Measurements from ENCODE around the gene ADAMTS15. TPM values are rescaled to one million over a fixed set of nuclear protein-coding genes. Genes with fewer than 3 reads are reported as not detected.
"Not testable (repeated sequence)": the region's sequence is repeated elsewhere in the genome, so short reads cannot be mapped to it uniquely, and the experiment has no call there.

Gene ADAMTS15
- total RNA-seq, 1 donor from 2014 or later, result 43.5 TPM

GRCh38 chr11:130431331-130431773 lies 17.1 kb upstream of the ADAMTS15 start:
- ATAC-seq (ENCODE audit: poor library complexity) (peak; percentile 37), DNase-seq (peak; percentile 77)
- intact Hi-C loops (cut with DNase I), result loop anchor here (2.0 kb wide), 1 partner anchor 465 kb away; no protein-coding TSS in a partner anchor

- ATAC-seq (ENCODE audit: poor library complexity) (no peak), DNase-seq (no peak)
- intact Hi-C loops (cut with DNase I), result loop anchor here (2.0 kb wide), 1 partner anchor 465 kb away; no protein-coding TSS in a partner anchor
Measured at GRCh38 chr11:130431801-130432200, 16.6 kb upstream of the ADAMTS15 start.

GRCh38 chr11:130433357-130433756 lies 15.1 kb upstream of the ADAMTS15 start:
- ATAC-seq (ENCODE audit: poor library complexity) (no peak), DNase-seq (no peak)
- intact Hi-C loops (cut with DNase I), result no loop called here

GRCh38 chr11:130434521-130435223 lies 13.8 kb upstream of the ADAMTS15 start:
- DNase-seq (peak; percentile 81), ATAC-seq (ENCODE audit: poor library complexity) (peak; percentile 94)
- intact Hi-C loops (cut with DNase I), result loop anchor here (1.0 kb wide), 1 partner anchor 428 kb away; no protein-coding TSS in a partner anchor

- ATAC-seq (ENCODE audit: poor library complexity), result no peak
- intact Hi-C loops (cut with DNase I), result no loop called here
- DNase-seq, result no peak
Measured at GRCh38 chr11:130435671-130436070, 12.8 kb upstream of the ADAMTS15 start.

GRCh38 chr11:130436171-130436570 lies 12.3 kb upstream of the ADAMTS15 start:
- DNase-seq (no peak), ATAC-seq (ENCODE audit: poor library complexity) (no peak)
- intact Hi-C loops (cut with DNase I), result no loop called here

- ATAC-seq (ENCODE audit: poor library complexity) (no peak), DNase-seq (no peak)
- intact Hi-C loops (cut with DNase I), result no loop called here
Measured at GRCh38 chr11:130437848-130438247, 10.6 kb upstream of the ADAMTS15 start.

GRCh38 chr11:130438401-130439159 lies 9.9 kb upstream of the ADAMTS15 start:
- DNase-seq; ATAC-seq (ENCODE audit: poor library complexity); intact Hi-C loops (cut with DNase I): not testable (repeated sequence)

- intact Hi-C loops (cut with DNase I), result no loop called here
- DNase-seq (no peak), ATAC-seq (ENCODE audit: poor library complexity) (no peak)
Measured at GRCh38 chr11:130439160-130439519, 9.3 kb upstream of the ADAMTS15 start.

- no peak for ATAC-seq (ENCODE audit: poor library complexity)
- intact Hi-C loops (cut with DNase I), result loop anchor here (10.0 kb wide), 1 partner anchor 295 kb away; no protein-coding TSS in a partner anchor
- no peak for DNase-seq
Measured at GRCh38 chr11:130439876-130440275, 8.6 kb upstream of the ADAMTS15 start.

GRCh38 chr11:130441719-130442118 lies 6.7 kb upstream of the ADAMTS15 start:
- ATAC-seq (ENCODE audit: poor library complexity), result no peak
- intact Hi-C loops (cut with DNase I), result loop anchor here (10.0 kb wide), 1 partner anchor 293 kb away; no protein-coding TSS in a partner anchor
- no peak for DNase-seq

GRCh38 chr11:130442737-130443136 lies 5.7 kb upstream of the ADAMTS15 start:
- DNase-seq (no peak), ATAC-seq (ENCODE audit: poor library complexity) (peak; percentile 23)
- intact Hi-C loops (cut with DNase I), result loop anchor here (10.0 kb wide), 1 partner anchor 292 kb away; no protein-coding TSS in a partner anchor

- ATAC-seq (ENCODE audit: poor library complexity) (no peak), DNase-seq (no peak)
- intact Hi-C loops (cut with DNase I), result loop anchor here (10.0 kb wide), 1 partner anchor 289 kb away; no protein-coding TSS in a partner anchor
Measured at GRCh38 chr11:130445788-130446187, 2.7 kb upstream of the ADAMTS15 start.

GRCh38 chr11:130448039-130448415 lies 418 bp upstream of the ADAMTS15 start:
- intact Hi-C loops (cut with DNase I), result loop anchor here (10.0 kb wide), 1 partner anchor 287 kb away; no protein-coding TSS in a partner anchor
- ATAC-seq (ENCODE audit: poor library complexity) (no peak), DNase-seq (no peak)

- no peak for DNase-seq
- peak; percentile 2 for ATAC-seq (ENCODE audit: poor library complexity)
Measured at GRCh38 chr11:130449310-130449990, 1.0 kb downstream of the ADAMTS15 start.

GRCh38 chr11:130449996-130450769 lies 1.7 kb downstream of the ADAMTS15 start:
- intact Hi-C loops (cut with DNase I), result loop anchor here (5.0 to 10.0 kb wide), 3 partner anchors 202 to 285 kb away; no protein-coding TSS in a partner anchor
- peak; percentile 68 for ATAC-seq (ENCODE audit: poor library complexity)
- peak; percentile 93 for DNase-seq

More at GRCh38 chr11:130449310-130449990, 1.0 kb downstream of the ADAMTS15 start:
- intact Hi-C loops (cut with DNase I), result loop anchor here (10.0 kb wide), 1 partner anchor 285 kb away; no protein-coding TSS in a partner anchor

- peak; percentile 17 for ATAC-seq (ENCODE audit: poor library complexity)
- intact Hi-C loops (cut with DNase I), result loop anchor here (5.0 kb wide), 2 partner anchors 201 to 221 kb away; no protein-coding TSS in a partner anchor
- peak; percentile 68 for DNase-seq
Measured at GRCh38 chr11:130451231-130452019, 3.0 kb downstream of the ADAMTS15 start.
